Fibroblast of the aortic adventitia (primary cell): ENCODE measurements around the gene PACRG. TPM values are rescaled to one million over a fixed set of nuclear protein-coding genes. Genes with fewer than 3 reads are reported as not detected.

Source experiments
- DNase-seq: peaks from one replicate; pipeline ENCODE4 v3.0.0-alpha.2; 2010; ENCODE audit warnings: low read depth
- H3K4me3 ChIP-seq: 2 replicates; pipeline ENCODE4 v1.5.1; 2011; ENCODE audit warnings: low read depth, mild to moderate bottlenecking, control low read depth, low read length, moderate library complexity
- CTCF ChIP-seq: IDR thresholded peaks from 2 replicates; pipeline ENCODE4 v1.5.1; 2011; ENCODE audit warnings: mild to moderate bottlenecking, low read length, control low read depth, inconsistent platforms; ENCODE audit not compliant: insufficient read depth
- total RNA-seq: library from RNA; depleted of rRNA; stranded (reverse); fragments of >200 nt; gene quantifications from 2 replicates; pipeline ENCODE4 v1.2.3, GENCODE V29; 2012; ENCODE audit warnings: low replicate concordance

Gene PACRG
- total RNA-seq, 1 donor: 0.63 TPM

GRCh38 chr6:163010145-163010544 is 282.4 kb downstream of the PACRG start:
- H3K4me3 ChIP-seq: no peak overlapping the region
- no peak for DNase-seq
- TF ChIP-seq CTCF: no peak

- DNase-seq: no peak
- no peak overlapping the region for H3K4me3 ChIP-seq
- no peak for TF ChIP-seq CTCF
Measured at GRCh38 chr6:163014736-163015135, 287.0 kb downstream of the PACRG start.

- no peak for DNase-seq
- no peak for TF ChIP-seq CTCF
- H3K4me3 ChIP-seq: no peak overlapping the region
Measured at GRCh38 chr6:163017801-163018200, 290.0 kb downstream of the PACRG start.

- DNase-seq: no peak
- no peak overlapping the region for H3K4me3 ChIP-seq
- no peak for TF ChIP-seq CTCF
Measured at GRCh38 chr6:163019926-163020325, 292.2 kb downstream of the PACRG start.

GRCh38 chr6:163021054-163021453 is 293.3 kb downstream of the PACRG start:
- no peak for TF ChIP-seq CTCF
- H3K4me3 ChIP-seq: no peak overlapping the region
- no peak for DNase-seq

GRCh38 chr6:163023700-163024099 is 295.9 kb downstream of the PACRG start:
- DNase-seq: no peak
- no peak overlapping the region for H3K4me3 ChIP-seq
- no peak for TF ChIP-seq CTCF

GRCh38 chr6:163026893-163027292 is 299.1 kb downstream of the PACRG start:
- DNase-seq: no peak
- no peak for TF ChIP-seq CTCF
- H3K4me3 ChIP-seq: no peak overlapping the region
